K562 (cell line): Measurements from ENCODE around the gene C1QTNF3. TPM values are rescaled to one million over a fixed set of nuclear protein-coding genes. Genes with fewer than 3 reads are reported as not detected.

Experiments used
- ATAC-seq: fragments of 200-7000 bp; cut with Tn5 transposase; 3 replicates; pipeline ENCODE4 v1.9.1; 2020; ENCODE audit warnings: moderate library complexity
- BruUV-seq: library from RNA; stranded (reverse); fragments of 400-500 nt; replicated peaks from 2 replicates; lab custom pipeline; 2021; lab: Mats Ljungman, UMichigan
- CTCF ChIA-PET: fragments of 300-600 bp; formaldehyde crosslinking; extraction: SDS; loops from one replicate; lab custom pipeline; 2021; ENCODE audit warnings: low intra/inter-chr PET ratio; lab: Yijun Ruan, JAX
- POLR2A ChIA-PET: fragments of 300-600, 350-650 bp; sonication (Branson Sonifier 250); formaldehyde crosslinking; extraction: SDS; loops from one replicate; lab custom pipeline; 2021; ENCODE audit warnings: antibody characterized with exemption, inconsistent platforms; lab: Yijun Ruan, JAX
- DNase-seq, 4 experiments: peaks; one replicate each; pipeline versions ENCODE4 v3.0.0 to v3.0.0-alpha.2; 2011 to 2018; ENCODE audit warnings: low spot score in 3 of 4, mixed read lengths in 3 of 4; ENCODE audit errors: extremely low read depth in 1 of 4
- FAIRE-seq: peaks from 2 replicates; lab custom pipeline; 2011; peaks lifted over from hg19 to GRCh38; lab: Jason Lieb, UNC
- H2AFZ ChIP-seq: 2 replicates; pipeline ENCODE4 v1.6.0; 2011; ENCODE audit warnings: low read depth, low read length, control low read depth, inconsistent platforms
- H3K27ac ChIP-seq: fragments of 200-600 bp; 3 replicates; pipeline ENCODE4 v1.8.0; 2011; ENCODE audit warnings: low read depth, mild to moderate bottlenecking, control low read depth, inconsistent platforms, low read length, moderate library complexity, mixed read lengths; ENCODE audit errors: extremely low read depth
- H3K27me3 ChIP-seq, 2 experiments: fragments of 300-600 bp in 1 of 2; 2 replicates in 1 of 2; 3 replicates in 1 of 2; pipeline versions ENCODE4 v1.6.0 to v1.8.0; 2011; ENCODE audit warnings: inconsistent platforms in 2 of 2, low read length in 2 of 2, mild to moderate bottlenecking in 1 of 2, mixed read lengths in 1 of 2, moderate library complexity in 1 of 2; ENCODE audit not compliant: control insufficient read depth in 2 of 2, insufficient read depth in 2 of 2
- H3K36me3 ChIP-seq: fragments of 300-600 bp; 3 replicates; pipeline ENCODE4 v1.8.0; 2011; ENCODE audit warnings: mild to moderate bottlenecking, low read length, inconsistent platforms; ENCODE audit not compliant: control insufficient read depth, insufficient read depth
- H3K4me1 ChIP-seq, 2 experiments: fragments of 200-600 bp in 1 of 2; replicated peaks in 1 of 2; 2 replicates in 1 of 2; 3 replicates in 1 of 2; pipeline versions ENCODE4 v1.5.1 to v1.8.0; 2011; ENCODE audit warnings: inconsistent platforms in 2 of 2, low read length in 2 of 2, mild to moderate bottlenecking in 1 of 2, mixed read lengths in 1 of 2, moderate library complexity in 1 of 2; ENCODE audit not compliant: control insufficient read depth in 2 of 2, insufficient read depth in 2 of 2
- H3K4me2 ChIP-seq: 2 replicates; pipeline ENCODE4 v1.6.1; 2011; ENCODE audit warnings: low read length, control low read depth, inconsistent platforms, mixed read lengths; ENCODE audit not compliant: insufficient read depth
- H3K4me3 ChIP-seq: fragments of 200-600 bp; sonication (generic), shearing (Covaris generic); 2 replicates; pipeline ENCODE4 v1.5.1; 2016; ENCODE audit warnings: control low read depth, inconsistent platforms
- H3K79me2 ChIP-seq: fragments of 200-600 bp; 3 replicates; pipeline ENCODE4 v1.8.0; 2011; ENCODE audit warnings: low read length, inconsistent platforms; ENCODE audit not compliant: control insufficient read depth, insufficient read depth
- H3K9ac ChIP-seq, 2 experiments: 2 replicates each; pipeline versions ENCODE4 v1.6.0 to v1.6.1; 2011; ENCODE audit warnings: low read depth in 2 of 2, low read length in 2 of 2, control low read depth in 1 of 2, inconsistent platforms in 1 of 2, mild to moderate bottlenecking in 1 of 2, mixed read lengths in 1 of 2; ENCODE audit not compliant: insufficient read depth in 1 of 2
- H3K9me1 ChIP-seq: one replicate; pipeline ENCODE4 v1.6.0; 2011; ENCODE audit warnings: inconsistent platforms, mild to moderate bottlenecking, low read length, moderate library complexity; ENCODE audit not compliant: control insufficient read depth, insufficient read depth
- H3K9me3 ChIP-seq: replicated peaks from 2 replicates; pipeline ENCODE4 v1.5.1; 2011; ENCODE audit warnings: low read depth, low read length, inconsistent platforms; ENCODE audit not compliant: control insufficient read depth, insufficient read depth
- H4K20me1 ChIP-seq: replicated peaks from 2 replicates; pipeline ENCODE4 v1.6.1; 2011; ENCODE audit warnings: low read length, inconsistent platforms, mixed read lengths; ENCODE audit not compliant: control insufficient read depth, insufficient read depth
- CBFA2T2 ChIP-seq: fragments of 450-650 bp; conservative IDR thresholded peaks from 2 replicates; pipeline ENCODE4 v1.6.1; 2017; ENCODE audit warnings: mild to moderate bottlenecking
- CBFB ChIP-seq: sonication (generic); formaldehyde crosslinking; IDR thresholded peaks from 2 replicates; pipeline ENCODE4 v1.4.0; 2020; ENCODE audit warnings: mild to moderate bottlenecking, missing genetic modification reagents
- CHD1 ChIP-seq: fragments of 200-600 bp; sonication (generic); IDR thresholded peaks from one replicate; pipeline ENCODE4 v1.6.1; 2012; ENCODE audit warnings: mild to moderate bottlenecking, moderate library complexity, low read length, inconsistent platforms
- CREBBP ChIP-seq: IDR thresholded peaks from one replicate; pipeline ENCODE4 v1.6.1; 2012; ENCODE audit warnings: low read depth, mild to moderate bottlenecking, control low read depth, inconsistent platforms, low read length
- HMG20A ChIP-seq: fragments of 450-650 bp; formaldehyde crosslinking; conservative IDR thresholded peaks from 2 replicates; pipeline ENCODE4 v1.4.0; 2020; ENCODE audit warnings: mild to moderate bottlenecking, mixed read lengths
- HNRNPH1 ChIP-seq: fragments of 200-400 bp; formaldehyde crosslinking; optimal IDR thresholded peaks from 2 replicates; pipeline ENCODE3; 2017; ENCODE audit warnings: low read depth, mild to moderate bottlenecking, low read length, moderate library complexity
- LEF1 ChIP-seq: fragments of 450-650 bp; IDR thresholded peaks from 2 replicates; pipeline ENCODE4 v1.6.1; 2016; ENCODE audit warnings: mild to moderate bottlenecking
- MBD1 ChIP-seq: fragments of 250-450 bp; sonication (Bioruptor Pico); IDR thresholded peaks from 2 replicates; pipeline ENCODE4 v1.8.0; 2022; ENCODE audit warnings: inconsistent platforms
- MTA2 ChIP-seq: fragments of 450-650 bp; IDR thresholded peaks from 2 replicates; pipeline ENCODE4 v1.6.1; 2016; ENCODE audit warnings: low read depth
- NCOA2 ChIP-seq, 2 experiments: fragments of 450-650 bp; IDR thresholded peaks; 2 replicates each; pipeline ENCODE4 v1.6.1; 2018; ENCODE audit warnings: mild to moderate bottlenecking in 2 of 2, moderate library complexity in 1 of 2; ENCODE audit not compliant: partially characterized antibody in 2 of 2
- RBM34 ChIP-seq: fragments of 200-400 bp; formaldehyde crosslinking; IDR thresholded peaks from 2 replicates; pipeline ENCODE4 v1.6.1; 2018; ENCODE audit warnings: low read length, borderline replicate concordance; ENCODE audit not compliant: insufficient read depth
- RNF2 ChIP-seq: sonication (generic); IDR thresholded peaks from 2 replicates; pipeline ENCODE4 v1.6.1; 2016
- TFAP4 ChIP-seq: sonication (generic); formaldehyde crosslinking; IDR thresholded peaks from 2 replicates; pipeline ENCODE4 v1.8.0; 2022; ENCODE audit warnings: missing genetic modification reagents, mild to moderate bottlenecking, moderate library complexity, borderline replicate concordance
- ZNF274 ChIP-seq: IDR thresholded peaks from 2 replicates; pipeline ENCODE4 v1.6.1; 2011; ENCODE audit warnings: low read depth, mild to moderate bottlenecking, low read length, moderate library complexity, borderline replicate concordance
- ZNF561 ChIP-seq: fragments of 450-650 bp; formaldehyde crosslinking; conservative IDR thresholded peaks from 2 replicates; pipeline ENCODE4 v1.4.0; 2020; ENCODE audit warnings: mild to moderate bottlenecking, moderate library complexity
- WGBS: fragments of 100-300 bp; shearing (Covaris generic); methylation state at CpG from one replicate; pipeline ENCODE4 v1.1.6; 2016; ENCODE audit warnings: low coverage, mixed read lengths; ENCODE audit not compliant: insufficient coverage; ENCODE audit errors: missing lambda C conversion rate; 5-methylcytosine and 5-hydroxymethylcytosine counted together
- in situ Hi-C: fragments of 300-500 bp; cut with MboI; formaldehyde crosslinking; loops from 4 replicates; pipeline ENCODE4 v1.15.0; 2018; ENCODE audit warnings: inconsistent platforms, mixed read lengths
- intact Hi-C: fragments of 100-400 bp; cut with micrococcal nuclease; formaldehyde crosslinking; loops from 2 replicates; pipeline ENCODE4 v1.14.2; 2022
- polyA plus RNA-seq, 8 experiments: library from polyadenylated mRNA; depleted of rRNA in 4 of 8; stranded (reverse) in 5 of 8; unstranded in 3 of 8; fragments of >200 nt; fragmentation: Nextera tagmentation in 2 of 8; fragmentation: Illumina TruSeq in 1 of 8; extraction: Ambion mirVana in 2 of 8; extraction: Trizol in 1 of 8; gene quantifications; 2 replicates each; pipeline versions ENCODE4 v1.2.1 to v1.2.3, GENCODE V29; 2011 to 2014; ENCODE audit warnings: inconsistent platforms in 1 of 8, missing spikeins in 1 of 8
- total RNA-seq, 7 experiments: library from RNA; depleted of rRNA in 6 of 7; stranded (reverse); fragments of >200 nt in 6 of 7; fragmentation: Illumina TruSeq in 2 of 7; extraction: Trizol in 2 of 7; gene quantifications; 2 replicates each; pipeline versions ENCODE4 v1.2.1 to v1.2.3, GENCODE V29; 2011 to 2021; ENCODE audit warnings: low replicate concordance in 1 of 7
- TF ChIP-seq, protein P1 (sequence below): fragments of 250-450 bp; sonication (Bioruptor Pico); IDR thresholded peaks from 2 replicates; pipeline ENCODE4 v1.4.0; 2020; ENCODE audit warnings: mild to moderate bottlenecking, moderate library complexity
- TF ChIP-seq, protein P2 (sequence below): fragments of 450-650 bp; IDR thresholded peaks from 2 replicates; pipeline ENCODE4 v1.6.1; 2017; ENCODE audit warnings: antibody characterized with exemption

Gene C1QTNF3
- total and polyA plus RNA-seq, 9 of the 15 experiments (the other 6 are each of a cell fraction or from before 2014, with no cell fraction given) = 0.51 to 3.3 (median 2.0) TPM

- Histone ChIP-seq H3K36me3 (no peaks in the 10 kb centered on the region), H4K20me1 (no peaks in the 10 kb centered on the region), H3K27me3 (no peaks in the 10 kb centered on the region), H3K27ac (no peak overlapping the region), H3K9me3 (no peaks in the 10 kb centered on the region), H3K79me2 (no peaks in the 10 kb centered on the region), H3K9me1 (no peaks in the 10 kb centered on the region), H3K4me2 (no peak overlapping the region), H3K9ac (no peak overlapping the region), H2AFZ (no peak overlapping the region), H3K4me3 (no peak overlapping the region), H3K4me1 (no peaks in the 10 kb centered on the region)
- no peak for DNase-seq
- intact Hi-C loops (no loop called here), in situ Hi-C loops (no loop called here)
- WGBS = 10% methylated on average over 3 of the region's 3 CpGs
- no peak for FAIRE-seq
- ATAC-seq = no peak
- POLR2A ChIA-PET = no interaction called here
- BruUV-seq = no TSS peak
- CTCF ChIA-PET = no interaction called here
- no peak for TF ChIP-seq CREBBP
- no peak for TF ChIP-seq CBFA2T2
- TF ChIP-seq, protein P1, sequence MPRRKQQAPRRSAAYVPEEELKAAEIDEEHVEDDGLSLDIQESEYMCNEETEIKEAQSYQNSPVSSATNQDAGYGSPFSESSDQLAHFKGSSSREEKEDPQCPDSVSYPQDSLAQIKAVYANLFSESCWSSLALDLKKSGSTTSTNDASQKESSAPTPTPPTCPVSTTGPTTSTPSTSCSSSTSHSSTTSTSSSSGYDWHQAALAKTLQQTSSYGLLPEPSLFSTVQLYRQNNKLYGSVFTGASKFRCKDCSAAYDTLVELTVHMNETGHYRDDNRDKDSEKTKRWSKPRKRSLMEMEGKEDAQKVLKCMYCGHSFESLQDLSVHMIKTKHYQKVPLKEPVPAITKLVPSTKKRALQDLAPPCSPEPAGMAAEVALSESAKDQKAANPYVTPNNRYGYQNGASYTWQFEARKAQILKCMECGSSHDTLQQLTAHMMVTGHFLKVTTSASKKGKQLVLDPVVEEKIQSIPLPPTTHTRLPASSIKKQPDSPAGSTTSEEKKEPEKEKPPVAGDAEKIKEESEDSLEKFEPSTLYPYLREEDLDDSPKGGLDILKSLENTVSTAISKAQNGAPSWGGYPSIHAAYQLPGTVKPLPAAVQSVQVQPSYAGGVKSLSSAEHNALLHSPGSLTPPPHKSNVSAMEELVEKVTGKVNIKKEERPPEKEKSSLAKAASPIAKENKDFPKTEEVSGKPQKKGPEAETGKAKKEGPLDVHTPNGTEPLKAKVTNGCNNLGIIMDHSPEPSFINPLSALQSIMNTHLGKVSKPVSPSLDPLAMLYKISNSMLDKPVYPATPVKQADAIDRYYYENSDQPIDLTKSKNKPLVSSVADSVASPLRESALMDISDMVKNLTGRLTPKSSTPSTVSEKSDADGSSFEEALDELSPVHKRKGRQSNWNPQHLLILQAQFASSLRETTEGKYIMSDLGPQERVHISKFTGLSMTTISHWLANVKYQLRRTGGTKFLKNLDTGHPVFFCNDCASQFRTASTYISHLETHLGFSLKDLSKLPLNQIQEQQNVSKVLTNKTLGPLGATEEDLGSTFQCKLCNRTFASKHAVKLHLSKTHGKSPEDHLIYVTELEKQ (CRISPR knock-in tag) = no peak
- TF ChIP-seq CHD1 = no peak
- no peak for TF ChIP-seq HMG20A (CRISPR knock-in tag)
- TF ChIP-seq TFAP4 (CRISPR knock-in tag) = no peak
- TF ChIP-seq RNF2 = no peak
- TF ChIP-seq, protein P2, sequence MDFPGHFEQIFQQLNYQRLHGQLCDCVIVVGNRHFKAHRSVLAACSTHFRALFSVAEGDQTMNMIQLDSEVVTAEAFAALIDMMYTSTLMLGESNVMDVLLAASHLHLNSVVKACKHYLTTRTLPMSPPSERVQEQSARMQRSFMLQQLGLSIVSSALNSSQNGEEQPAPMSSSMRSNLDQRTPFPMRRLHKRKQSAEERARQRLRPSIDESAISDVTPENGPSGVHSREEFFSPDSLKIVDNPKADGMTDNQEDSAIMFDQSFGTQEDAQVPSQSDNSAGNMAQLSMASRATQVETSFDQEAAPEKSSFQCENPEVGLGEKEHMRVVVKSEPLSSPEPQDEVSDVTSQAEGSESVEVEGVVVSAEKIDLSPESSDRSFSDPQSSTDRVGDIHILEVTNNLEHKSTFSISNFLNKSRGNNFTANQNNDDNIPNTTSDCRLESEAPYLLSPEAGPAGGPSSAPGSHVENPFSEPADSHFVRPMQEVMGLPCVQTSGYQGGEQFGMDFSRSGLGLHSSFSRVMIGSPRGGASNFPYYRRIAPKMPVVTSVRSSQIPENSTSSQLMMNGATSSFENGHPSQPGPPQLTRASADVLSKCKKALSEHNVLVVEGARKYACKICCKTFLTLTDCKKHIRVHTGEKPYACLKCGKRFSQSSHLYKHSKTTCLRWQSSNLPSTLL = no peak
- no peak for TF ChIP-seq MTA2
- TF ChIP-seq CBFB (CRISPR knock-in tag) = no peak
- no peak for TF ChIP-seq MBD1 (CRISPR knock-in tag)
- TF ChIP-seq LEF1 = no peak
- TF ChIP-seq RBM34 = no peak
- no peak for TF ChIP-seq HNRNPH1
- no peak for TF ChIP-seq NCOA2 (IDR thresholded peaks at IDR 0.05; ENCODE audit: partially characterized antibody in 2 of 2)
- no peak for TF ChIP-seq ZNF274
- no peak for TF ChIP-seq ZNF561
Observed at GRCh38 chr5:34055667-34056066, 12.7 kb upstream of the C1QTNF3 start.
